Endodermal cell (in vitro differentiated cells): ENCODE measurements around the gene ACE. TPM values are rescaled to one million over a fixed set of nuclear protein-coding genes. Genes with fewer than 3 reads are reported as not detected.

Experiments used
- DNase-seq: peaks from one replicate; pipeline ENCODE4 v3.0.0-alpha.2; 2017
- H3K27ac ChIP-seq: 2 replicates; pipeline ENCODE4 v1.5.1; 2013; ENCODE audit warnings: mild to moderate bottlenecking, low read depth, low read length, moderate library complexity
- H3K27me3 ChIP-seq: 2 replicates; pipeline ENCODE4 v1.6.1; 2013; ENCODE audit warnings: mild to moderate bottlenecking, low read length, moderate library complexity; ENCODE audit not compliant: insufficient read depth, control insufficient read depth, poor library complexity, severe bottlenecking
- H3K36me3 ChIP-seq: 2 replicates; pipeline ENCODE4 v1.7.0; 2013; ENCODE audit warnings: mild to moderate bottlenecking, low read length, moderate library complexity; ENCODE audit not compliant: control insufficient read depth, insufficient read depth
- H3K4me1 ChIP-seq: one replicate; pipeline ENCODE4 v1.7.0; 2013; ENCODE audit warnings: low read length; ENCODE audit not compliant: control insufficient read depth, insufficient read depth
- H3K4me3 ChIP-seq: 2 replicates; pipeline ENCODE4 v1.5.1; 2013; ENCODE audit warnings: mild to moderate bottlenecking, low read length, moderate library complexity
- H3K9ac ChIP-seq: 2 replicates; pipeline ENCODE4 v1.6.1; 2013; ENCODE audit warnings: mild to moderate bottlenecking, low read length, moderate library complexity; ENCODE audit not compliant: poor library complexity, severe bottlenecking; ENCODE audit errors: extremely low read depth
- H3K9me3 ChIP-seq: 2 replicates; pipeline ENCODE4 v1.6.1; 2013; ENCODE audit warnings: mild to moderate bottlenecking, low read length, moderate library complexity; ENCODE audit not compliant: control insufficient read depth
- H3K27ac Mint-ChIP-seq: 2 replicates; pipeline ENCODE4 v1.8.0; 2020; ENCODE audit warnings: mixed read lengths
- H3K27me3 Mint-ChIP-seq: 2 replicates; pipeline ENCODE4 v1.8.0; 2021; ENCODE audit warnings: mild to moderate bottlenecking, mixed read lengths; ENCODE audit not compliant: insufficient read depth
- H3K36me3 Mint-ChIP-seq: 2 replicates; pipeline ENCODE4 v1.8.0; 2020; ENCODE audit warnings: low read depth, mixed read lengths
- H3K4me1 Mint-ChIP-seq: 2 replicates; pipeline ENCODE4 v1.8.0; 2020; ENCODE audit warnings: mixed read lengths
- H3K4me3 Mint-ChIP-seq: 2 replicates; pipeline ENCODE4 v1.8.0; 2020; ENCODE audit warnings: mild to moderate bottlenecking, moderate library complexity, mixed read lengths
- H3K9me3 Mint-ChIP-seq: 2 replicates; pipeline ENCODE4 v1.8.0; 2020; ENCODE audit warnings: mild to moderate bottlenecking, mixed read lengths
- WGBS, 2 experiments: methylation state at CpG; one replicate each; pipeline versions ENCODE4 v1.1.5 to v1.1.7; 2013; ENCODE audit warnings: missing lambda C conversion rate in 2 of 2, mixed read lengths in 1 of 2; ENCODE audit not compliant: insufficient coverage in 1 of 2, insufficient read length in 1 of 2; 5-methylcytosine and 5-hydroxymethylcytosine counted together
- total RNA-seq, 2 donors: library from RNA; stranded (reverse); fragmentation: NEBNext Ultra II Directional in 1 of 2; extraction: Animal tissue kit (Norgen Biotek cat#: 25700) in 1 of 2; gene quantifications; 2 replicates in 1 of 2; 3 replicates in 1 of 2; pipeline ENCODE4 v1.2.1, GENCODE V29; 2021
- TF ChIP-seq, protein P1 (sequence below): fragments of 200-600 bp; sonication (generic); conservative IDR thresholded peaks from 2 replicates; pipeline ENCODE4 v1.5.0; 2021; ENCODE audit warnings: antibody characterized with exemption, mild to moderate bottlenecking

Gene ACE
- total RNA-seq, 2 donors from 2014 or later, result 4.6 to 12.5 TPM

- TF ChIP-seq, protein P1, sequence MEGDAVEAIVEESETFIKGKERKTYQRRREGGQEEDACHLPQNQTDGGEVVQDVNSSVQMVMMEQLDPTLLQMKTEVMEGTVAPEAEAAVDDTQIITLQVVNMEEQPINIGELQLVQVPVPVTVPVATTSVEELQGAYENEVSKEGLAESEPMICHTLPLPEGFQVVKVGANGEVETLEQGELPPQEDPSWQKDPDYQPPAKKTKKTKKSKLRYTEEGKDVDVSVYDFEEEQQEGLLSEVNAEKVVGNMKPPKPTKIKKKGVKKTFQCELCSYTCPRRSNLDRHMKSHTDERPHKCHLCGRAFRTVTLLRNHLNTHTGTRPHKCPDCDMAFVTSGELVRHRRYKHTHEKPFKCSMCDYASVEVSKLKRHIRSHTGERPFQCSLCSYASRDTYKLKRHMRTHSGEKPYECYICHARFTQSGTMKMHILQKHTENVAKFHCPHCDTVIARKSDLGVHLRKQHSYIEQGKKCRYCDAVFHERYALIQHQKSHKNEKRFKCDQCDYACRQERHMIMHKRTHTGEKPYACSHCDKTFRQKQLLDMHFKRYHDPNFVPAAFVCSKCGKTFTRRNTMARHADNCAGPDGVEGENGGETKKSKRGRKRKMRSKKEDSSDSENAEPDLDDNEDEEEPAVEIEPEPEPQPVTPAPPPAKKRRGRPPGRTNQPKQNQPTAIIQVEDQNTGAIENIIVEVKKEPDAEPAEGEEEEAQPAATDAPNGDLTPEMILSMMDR, result no peak
- Mint-ChIP-seq H3K36me3 (no peaks in the 10 kb centered on the region), H3K27ac (no peak overlapping the region), H3K4me3 (no peak overlapping the region), H3K9me3 (no peaks in the 10 kb centered on the region), H3K4me1 (peaks cover 21% of the 10 kb centered on the region), H3K27me3 (peaks cover 4% of the 10 kb centered on the region)
- no peaks in the 10 kb centered on the region for H3K27me3 ChIP-seq
- no peak overlapping the region for H3K27ac ChIP-seq
- 94 to 98% methylated on average over 8 of the region's 8 CpGs for WGBS, 2 experiments
- H3K4me1 ChIP-seq, result no peaks in the 10 kb centered on the region
- no peak for DNase-seq
- H3K4me3 ChIP-seq, result no peak overlapping the region
- H3K36me3 ChIP-seq, result no peaks in the 10 kb centered on the region
- no peaks in the 10 kb centered on the region for H3K9me3 ChIP-seq
- no peak overlapping the region for H3K9ac ChIP-seq
Measured at GRCh38 chr17:63442074-63442473, 34.8 kb upstream of the ACE start.

- TF ChIP-seq, protein P1, result peak; percentile 67
- Mint-ChIP-seq H3K27ac (no peak overlapping the region), H3K4me3 (no peak overlapping the region), H3K9me3 (no peaks in the 10 kb centered on the region), H3K36me3 (no peaks in the 10 kb centered on the region), H3K4me1 (peaks cover 25% of the 10 kb centered on the region), H3K27me3 (peaks cover 4% of the 10 kb centered on the region)
- no peaks in the 10 kb centered on the region for H3K9me3 ChIP-seq
- no peaks in the 10 kb centered on the region for H3K36me3 ChIP-seq
- WGBS, 2 experiments, result 86 to 90% methylated on average over 7 to 11 of the region's 11 CpGs
- DNase-seq, result peak; percentile 82
- H3K4me1 ChIP-seq, result no peaks in the 10 kb centered on the region
- H3K27ac ChIP-seq, result no peak overlapping the region
- no peak overlapping the region for H3K9ac ChIP-seq
- H3K4me3 ChIP-seq, result no peak overlapping the region
- H3K27me3 ChIP-seq, result no peaks in the 10 kb centered on the region
Measured at GRCh38 chr17:63442549-63443035, 34.3 kb upstream of the ACE start.

DNA sequence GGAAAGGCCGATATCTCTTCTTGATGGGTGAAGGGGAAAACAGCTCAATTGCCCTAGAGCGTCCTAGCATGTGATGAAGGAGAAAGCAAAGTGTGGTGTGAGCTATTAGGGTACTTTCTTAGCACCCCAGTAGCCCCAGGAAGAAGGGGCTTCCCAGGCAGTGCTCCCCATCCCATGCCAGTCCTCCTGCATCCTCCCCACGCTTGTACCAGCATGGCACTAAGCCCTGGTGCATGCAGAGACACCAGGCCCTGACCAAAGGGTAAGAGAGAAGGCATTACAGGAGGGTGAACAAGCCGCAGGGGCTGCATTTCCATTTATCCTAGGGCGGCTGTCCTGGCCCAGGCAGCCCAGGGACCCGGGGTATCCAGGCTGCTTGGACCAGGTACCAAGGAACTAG lies 33.8 kb upstream of the ACE start:
- H3K27me3 Mint-ChIP-seq, result peaks cover 4% of the 10 kb centered on the region
- no peak overlapping the region for H3K9ac ChIP-seq
- H3K4me1 Mint-ChIP-seq, result peaks cover 28% of the 10 kb centered on the region
- H3K27ac ChIP-seq, result no peak overlapping the region
- peaks cover 4% of the 10 kb centered on the region for H3K4me1 ChIP-seq
- H3K36me3 ChIP-seq, result no peaks in the 10 kb centered on the region
- no peaks in the 10 kb centered on the region for H3K36me3 Mint-ChIP-seq
- TF ChIP-seq, protein P1, result no peak
- no peak overlapping the region for H3K4me3 Mint-ChIP-seq
- H3K9me3 ChIP-seq, result no peaks in the 10 kb centered on the region
- H3K27me3 ChIP-seq, result no peaks in the 10 kb centered on the region
- H3K27ac Mint-ChIP-seq, result no peak overlapping the region
- no peaks in the 10 kb centered on the region for H3K9me3 Mint-ChIP-seq
- no peak for DNase-seq
- WGBS, 2 experiments, result 90 to 91% methylated on average over 2 to 6 of the region's 6 CpGs
- H3K4me3 ChIP-seq, result no peak overlapping the region
